ENCODE results near the gene ITGB4. TPM values are rescaled to one million over a fixed set of nuclear protein-coding genes. Genes with fewer than 3 reads are reported as not detected.

ITGB4 gene
- total and polyA plus RNA-seq, 10 of the 15 experiments (the other 5 are each of a cell fraction or from before 2014, with no cell fraction given) = 0.06 to 1.6 (median 0.27) TPM; not detected in 2

DNA sequence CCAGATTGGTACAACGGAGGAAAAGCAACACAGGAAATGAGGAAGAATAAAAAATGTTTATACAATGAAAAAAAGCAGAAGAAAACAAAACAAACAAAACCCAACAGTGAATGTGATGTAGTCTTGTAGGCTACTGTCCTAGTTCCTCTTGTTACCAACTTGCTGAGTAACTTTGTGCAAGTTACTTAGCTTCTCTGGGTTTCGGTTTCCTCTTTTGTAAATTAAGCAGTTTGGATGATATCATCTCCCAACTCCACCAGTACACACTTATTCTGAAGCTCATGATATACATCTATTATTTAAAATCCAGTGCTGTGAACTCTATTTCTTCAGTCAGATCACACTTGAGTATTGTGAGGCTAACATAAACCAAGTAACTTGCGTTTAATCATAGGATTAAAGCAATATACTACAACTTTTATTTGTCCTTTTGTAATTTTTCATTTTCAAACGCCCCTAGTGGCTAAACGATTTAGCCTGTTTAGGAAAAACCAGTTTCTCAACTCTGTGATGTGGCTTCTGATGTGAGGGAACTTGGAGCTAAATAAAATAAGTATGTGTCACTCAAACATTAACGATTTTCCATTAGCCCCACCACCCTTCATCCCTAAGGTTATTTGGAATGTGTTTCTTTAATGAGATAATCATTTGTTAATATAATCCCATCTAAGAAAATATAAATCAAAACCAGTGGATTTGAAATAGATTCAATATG, 62.0 kb downstream of the ITGB4 start (continued):
- TF ChIP-seq ZNF687 (IDR thresholded peaks at IDR 0.05) (peak; percentile 47; the same call in 1 of the 2 replicates), PML (IDR thresholded peaks at IDR 0.05; ENCODE audit: low read length) (no peak), HDAC2 (IDR thresholded peaks at IDR 0.05) (no peak), ETV6 (conservative IDR thresholded peaks at IDR 0.05 in 1 of 2, IDR thresholded peaks at IDR 0.05 in 1 of 2; ENCODE audit: borderline replicate concordance in 1 of 2, low read depth in 1 of 2) (peak in 1 of 2 experiments; percentile 65; a peak in 2 of 4 replicates), IRF4 (IDR thresholded peaks at IDR 0.05; ENCODE audit: low read depth, low read length) (peak; percentile 48; the same call in 1 of the 2 replicates), RB1 (IDR thresholded peaks at IDR 0.05; ENCODE audit: borderline replicate concordance) (no peak; the same call in 1 of the 2 replicates), CHD1 (IDR thresholded peaks at IDR 0.05; ENCODE audit: low read depth, low read length) (no peak; the same call in 1 of the 2 replicates), IRF3 (IDR thresholded peaks at IDR 0.05) (no peak), BACH1 (IDR thresholded peaks at IDR 0.05; ENCODE audit: borderline replicate concordance) (no peak), SRF (IDR thresholded peaks at IDR 0.05; ENCODE audit: low read depth in 2 of 2, low read length in 2 of 2) (no peak), ZNF217 (IDR thresholded peaks at IDR 0.05) (0 out of 2 replicates have a peak, but pooled peaks have one; percentile 47), EP300 (IDR thresholded peaks at IDR 0.05; ENCODE audit: borderline replicate concordance in 1 of 2, control insufficient read depth in 1 of 2, low read depth in 2 of 2, low read length in 2 of 2) (no peak), MEF2A (IDR thresholded peaks at IDR 0.05; ENCODE audit: insufficient read depth, low read depth, low read length) (no peak), POLR2A (IDR thresholded peaks at IDR 0.05; ENCODE audit: low read depth, low read length) (no peak), MEF2B (IDR thresholded peaks at IDR 0.05; ENCODE audit: partially characterized antibody, poor library complexity, severe bottlenecking) (peak; percentile 24)
- TF ChIP-seq, protein P1, sequence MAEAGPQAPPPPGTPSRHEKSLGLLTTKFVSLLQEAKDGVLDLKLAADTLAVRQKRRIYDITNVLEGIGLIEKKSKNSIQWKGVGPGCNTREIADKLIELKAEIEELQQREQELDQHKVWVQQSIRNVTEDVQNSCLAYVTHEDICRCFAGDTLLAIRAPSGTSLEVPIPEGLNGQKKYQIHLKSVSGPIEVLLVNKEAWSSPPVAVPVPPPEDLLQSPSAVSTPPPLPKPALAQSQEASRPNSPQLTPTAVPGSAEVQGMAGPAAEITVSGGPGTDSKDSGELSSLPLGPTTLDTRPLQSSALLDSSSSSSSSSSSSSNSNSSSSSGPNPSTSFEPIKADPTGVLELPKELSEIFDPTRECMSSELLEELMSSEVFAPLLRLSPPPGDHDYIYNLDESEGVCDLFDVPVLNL (IDR thresholded peaks at IDR 0.05; ENCODE audit: low read depth, low read length) = no peak
- TF ChIP-seq, protein P2, sequence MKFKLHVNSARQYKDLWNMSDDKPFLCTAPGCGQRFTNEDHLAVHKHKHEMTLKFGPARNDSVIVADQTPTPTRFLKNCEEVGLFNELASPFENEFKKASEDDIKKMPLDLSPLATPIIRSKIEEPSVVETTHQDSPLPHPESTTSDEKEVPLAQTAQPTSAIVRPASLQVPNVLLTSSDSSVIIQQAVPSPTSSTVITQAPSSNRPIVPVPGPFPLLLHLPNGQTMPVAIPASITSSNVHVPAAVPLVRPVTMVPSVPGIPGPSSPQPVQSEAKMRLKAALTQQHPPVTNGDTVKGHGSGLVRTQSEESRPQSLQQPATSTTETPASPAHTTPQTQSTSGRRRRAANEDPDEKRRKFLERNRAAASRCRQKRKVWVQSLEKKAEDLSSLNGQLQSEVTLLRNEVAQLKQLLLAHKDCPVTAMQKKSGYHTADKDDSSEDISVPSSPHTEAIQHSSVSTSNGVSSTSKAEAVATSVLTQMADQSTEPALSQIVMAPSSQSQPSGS (IDR thresholded peaks at IDR 0.05; ENCODE audit: low read length) = peak; percentile 87
- TF ChIP-seq, protein P3, sequence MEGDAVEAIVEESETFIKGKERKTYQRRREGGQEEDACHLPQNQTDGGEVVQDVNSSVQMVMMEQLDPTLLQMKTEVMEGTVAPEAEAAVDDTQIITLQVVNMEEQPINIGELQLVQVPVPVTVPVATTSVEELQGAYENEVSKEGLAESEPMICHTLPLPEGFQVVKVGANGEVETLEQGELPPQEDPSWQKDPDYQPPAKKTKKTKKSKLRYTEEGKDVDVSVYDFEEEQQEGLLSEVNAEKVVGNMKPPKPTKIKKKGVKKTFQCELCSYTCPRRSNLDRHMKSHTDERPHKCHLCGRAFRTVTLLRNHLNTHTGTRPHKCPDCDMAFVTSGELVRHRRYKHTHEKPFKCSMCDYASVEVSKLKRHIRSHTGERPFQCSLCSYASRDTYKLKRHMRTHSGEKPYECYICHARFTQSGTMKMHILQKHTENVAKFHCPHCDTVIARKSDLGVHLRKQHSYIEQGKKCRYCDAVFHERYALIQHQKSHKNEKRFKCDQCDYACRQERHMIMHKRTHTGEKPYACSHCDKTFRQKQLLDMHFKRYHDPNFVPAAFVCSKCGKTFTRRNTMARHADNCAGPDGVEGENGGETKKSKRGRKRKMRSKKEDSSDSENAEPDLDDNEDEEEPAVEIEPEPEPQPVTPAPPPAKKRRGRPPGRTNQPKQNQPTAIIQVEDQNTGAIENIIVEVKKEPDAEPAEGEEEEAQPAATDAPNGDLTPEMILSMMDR (IDR thresholded peaks at IDR 0.05 in 2 of 3, conservative IDR thresholded peaks at IDR 0.05 in 1 of 3; ENCODE audit: control insufficient read depth in 2 of 3, extremely low read depth in 1 of 3, insufficient read depth in 1 of 3, low read depth in 3 of 3, low read length in 3 of 3) = peak; percentile 40 to 72 (median 63)
- TF ChIP-seq, protein P4, sequence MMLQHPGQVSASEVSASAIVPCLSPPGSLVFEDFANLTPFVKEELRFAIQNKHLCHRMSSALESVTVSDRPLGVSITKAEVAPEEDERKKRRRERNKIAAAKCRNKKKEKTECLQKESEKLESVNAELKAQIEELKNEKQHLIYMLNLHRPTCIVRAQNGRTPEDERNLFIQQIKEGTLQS (IDR thresholded peaks at IDR 0.05; ENCODE audit: borderline replicate concordance, extremely low read depth, low read depth, low read length) = no peak
